PC-9 (cell line): ENCODE measurements around the gene OR4F6. TPM values are rescaled to one million over a fixed set of nuclear protein-coding genes. Genes with fewer than 3 reads are reported as not detected.

Source experiments
- BruUV-seq: library from RNA; stranded (reverse); fragments of 400-500 nt; replicated peaks from 2 replicates; lab custom pipeline; 2021; lab: Mats Ljungman, UMichigan
- CTCF ChIA-PET: fragments of 300-600 bp; sonication (Branson Sonifier 250); formaldehyde crosslinking; loops from one replicate; lab custom pipeline; 2022; ENCODE audit warnings: antibody characterized with exemption; lab: Charles Lee
- POLR2A ChIA-PET: fragments of 300-600 bp; sonication (Branson Sonifier 250); formaldehyde crosslinking; loops from one replicate; lab custom pipeline; 2022; ENCODE audit warnings: antibody characterized with exemption; ENCODE audit not compliant: unreplicated experiment; lab: Charles Lee
- DNase-seq, 2 experiments: peaks; one replicate each; pipeline versions ENCODE4 v3.0.0 to v3.0.0-alpha.2; 2015 to 2022; ENCODE audit warnings: mixed read lengths in 1 of 2
- H2AFZ ChIP-seq: fragments of 200-600 bp; sonication (generic); 2 replicates; pipeline ENCODE4 v1.8.1; 2017; ENCODE audit warnings: antibody characterized with exemption
- H3F3A ChIP-seq: fragments of 200-600 bp; sonication (generic); 2 replicates; pipeline ENCODE4 v1.8.1; 2017; ENCODE audit warnings: antibody characterized with exemption, mild to moderate bottlenecking, low read depth; ENCODE audit not compliant: insufficient read depth
- H3K27ac ChIP-seq: fragments of 200-600 bp; sonication (generic); 2 replicates; pipeline ENCODE4 v1.6.1; 2016; ENCODE audit warnings: mixed run types
- H3K27me3 ChIP-seq: fragments of 200-600 bp; sonication (generic); 2 replicates; pipeline ENCODE4 v1.6.1; 2016; ENCODE audit warnings: low read depth, mixed run types; ENCODE audit not compliant: insufficient read depth
- H3K36me3 ChIP-seq: fragments of 200-600 bp; sonication (generic); 2 replicates; pipeline ENCODE4 v1.6.1; 2016; ENCODE audit warnings: low read depth, mixed run types
- H3K4me1 ChIP-seq: fragments of 200-600 bp; sonication (generic); replicated peaks from 2 replicates; pipeline ENCODE4 v1.6.1; 2016; ENCODE audit warnings: mixed run types; ENCODE audit not compliant: insufficient read depth
- H3K4me2 ChIP-seq: fragments of 200-600 bp; sonication (generic); 2 replicates; pipeline ENCODE4 v1.6.1; 2017; ENCODE audit warnings: mixed run types
- H3K4me3 ChIP-seq: fragments of 200-600 bp; sonication (generic); 2 replicates; pipeline ENCODE4 v1.6.1; 2016; ENCODE audit warnings: mixed run types
- H3K79me2 ChIP-seq: fragments of 200-600 bp; sonication (generic); 2 replicates; pipeline ENCODE4 v1.6.1; 2017; ENCODE audit warnings: low read depth, mixed run types
- H3K9me2 ChIP-seq: fragments of 200-600 bp; sonication (generic); 2 replicates; pipeline ENCODE4 v1.8.1; 2017; ENCODE audit warnings: mild to moderate bottlenecking; ENCODE audit not compliant: insufficient read depth
- H3K9me3 ChIP-seq: fragments of 200-600 bp; sonication (generic); 2 replicates; pipeline ENCODE4 v1.8.1; 2016; ENCODE audit warnings: low read depth; ENCODE audit not compliant: insufficient read depth
- H4K20me1 ChIP-seq: fragments of 200-600 bp; sonication (generic); 2 replicates; pipeline ENCODE4 v1.8.1; 2017; ENCODE audit not compliant: insufficient read depth
- EZH2 ChIP-seq: fragments of 200-600 bp; sonication (generic); IDR thresholded peaks from 2 replicates; pipeline ENCODE4 v1.8.0; 2017; ENCODE audit warnings: antibody characterized with exemption, low read depth
- intact Hi-C: fragments of 100-400 bp; cut with micrococcal nuclease; formaldehyde crosslinking; loops from one replicate; pipeline ENCODE4 v1.10.0; 2022; ENCODE audit not compliant: unreplicated experiment
- total RNA-seq: library from RNA; stranded (reverse); gene quantifications from 2 replicates; pipeline ENCODE4 v1.2.3, GENCODE V29; 2021
- TF ChIP-seq, protein P1 (sequence below): fragments of 200-600 bp; sonication (generic); conservative IDR thresholded peaks from 2 replicates; pipeline ENCODE4 v1.6.1; 2017; ENCODE audit warnings: mixed run types, antibody characterized with exemption, mild to moderate bottlenecking, moderate library complexity

The OR4F6 gene
- total RNA-seq, 1 experiment from 2014 or later, result not detected

- Histone ChIP-seq H3K4me3 (no peak overlapping the region), H3K27me3 (peaks cover 8% of the 10 kb centered on the region; the same call in 1 of the 2 replicates), H4K20me1 (no peaks in the 10 kb centered on the region), H3F3A (no peaks in the 10 kb centered on the region), H3K9me2 (no peaks in the 10 kb centered on the region), H3K36me3 (no peaks in the 10 kb centered on the region), H3K9me3 (no peaks in the 10 kb centered on the region), H3K79me2 (no peaks in the 10 kb centered on the region), H2AFZ (no peak overlapping the region), H3K4me1 (no peaks in the 10 kb centered on the region), H3K27ac (no peak overlapping the region), H3K4me2 (no peak overlapping the region)
- TF ChIP-seq, protein P1, sequence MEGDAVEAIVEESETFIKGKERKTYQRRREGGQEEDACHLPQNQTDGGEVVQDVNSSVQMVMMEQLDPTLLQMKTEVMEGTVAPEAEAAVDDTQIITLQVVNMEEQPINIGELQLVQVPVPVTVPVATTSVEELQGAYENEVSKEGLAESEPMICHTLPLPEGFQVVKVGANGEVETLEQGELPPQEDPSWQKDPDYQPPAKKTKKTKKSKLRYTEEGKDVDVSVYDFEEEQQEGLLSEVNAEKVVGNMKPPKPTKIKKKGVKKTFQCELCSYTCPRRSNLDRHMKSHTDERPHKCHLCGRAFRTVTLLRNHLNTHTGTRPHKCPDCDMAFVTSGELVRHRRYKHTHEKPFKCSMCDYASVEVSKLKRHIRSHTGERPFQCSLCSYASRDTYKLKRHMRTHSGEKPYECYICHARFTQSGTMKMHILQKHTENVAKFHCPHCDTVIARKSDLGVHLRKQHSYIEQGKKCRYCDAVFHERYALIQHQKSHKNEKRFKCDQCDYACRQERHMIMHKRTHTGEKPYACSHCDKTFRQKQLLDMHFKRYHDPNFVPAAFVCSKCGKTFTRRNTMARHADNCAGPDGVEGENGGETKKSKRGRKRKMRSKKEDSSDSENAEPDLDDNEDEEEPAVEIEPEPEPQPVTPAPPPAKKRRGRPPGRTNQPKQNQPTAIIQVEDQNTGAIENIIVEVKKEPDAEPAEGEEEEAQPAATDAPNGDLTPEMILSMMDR, result no peak
- TF ChIP-seq EZH2, result no peak
- intact Hi-C loops, result no loop called here
- ChIA-PET CTCF (no interaction called here), POLR2A (no interaction called here)
- no TSS peak for BruUV-seq
- DNase-seq, result no peak
Observed at GRCh38 chr15:101810456-101810855, 7.1 kb downstream of the OR4F6 start.

DNA sequence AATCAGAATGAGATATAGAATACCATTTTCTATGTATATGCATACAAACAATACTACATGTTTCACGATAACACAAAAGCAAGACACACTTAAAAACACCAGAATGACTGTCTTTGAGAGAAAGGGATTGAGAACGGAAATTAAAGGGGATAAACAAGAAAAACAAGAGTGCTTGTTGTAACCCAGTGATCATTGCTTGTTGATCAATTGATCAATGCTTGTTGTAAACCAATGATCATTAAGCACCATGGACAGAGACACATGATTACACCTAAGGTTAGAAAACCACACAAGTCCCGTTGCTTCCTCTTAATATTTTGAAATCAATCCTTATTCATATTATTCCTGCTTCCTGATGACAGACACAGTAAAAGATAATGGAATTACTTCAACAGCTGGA lies 7.6 kb downstream of the OR4F6 start:
- no peaks in the 10 kb centered on the region for H3K9me3 ChIP-seq
- no peaks in the 10 kb centered on the region for H4K20me1 ChIP-seq
- ChIA-PET CTCF (no interaction called here), POLR2A (no interaction called here)
- no peaks in the 10 kb centered on the region for H3F3A ChIP-seq
- no peak overlapping the region for H2AFZ ChIP-seq
- intact Hi-C loops, result no loop called here
- peaks cover 5% of the 10 kb centered on the region; the same call in 1 of the 2 replicates for H3K27me3 ChIP-seq
- TF ChIP-seq EZH2, result no peak
- TF ChIP-seq, protein P1, result no peak
- H3K9me2 ChIP-seq, result no peaks in the 10 kb centered on the region
- H3K4me2 ChIP-seq, result no peak overlapping the region
- no TSS peak for BruUV-seq
- no peaks in the 10 kb centered on the region for H3K79me2 ChIP-seq
- H3K4me3 ChIP-seq, result no peak overlapping the region
- no peak overlapping the region for H3K27ac ChIP-seq
- no peak for DNase-seq
- H3K36me3 ChIP-seq, result no peaks in the 10 kb centered on the region
- no peaks in the 10 kb centered on the region for H3K4me1 ChIP-seq

DNA sequence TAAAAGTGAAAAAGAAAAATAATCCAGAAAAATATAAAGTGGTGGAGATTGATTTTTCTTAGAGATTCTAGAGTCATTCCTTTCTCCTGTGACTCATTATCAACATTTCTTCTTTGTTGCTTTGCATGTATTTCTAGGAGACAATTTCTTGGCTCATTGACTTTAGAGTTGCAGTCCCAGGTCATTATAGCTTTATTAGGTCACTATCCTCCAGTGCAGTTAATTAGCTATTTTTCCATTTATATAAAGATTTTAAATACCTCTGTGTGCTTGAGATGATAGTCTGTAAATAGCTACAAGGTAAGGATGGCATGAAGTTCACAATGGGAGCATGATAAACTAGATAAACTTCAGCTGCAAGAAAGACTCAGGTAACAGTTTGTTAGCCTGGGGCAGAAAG lies 8.6 kb downstream of the OR4F6 start, which contains the start of gene OR4F15:
Gene OR4F15 (plus strand): TSS at position 301 of the 400 bp plus-strand sequence. CDS start 5,985 bp downstream, outside the sequence.
- no peak within 1 kb of the TSS for H3K27ac ChIP-seq
- no peaks in the 10 kb centered on the region for H4K20me1 ChIP-seq
- TF ChIP-seq, protein P1, result no peak
- no peak for TF ChIP-seq EZH2
- H3K4me1 ChIP-seq, result no peaks in the 10 kb centered on the region
- no peak within 1 kb of the TSS for H2AFZ ChIP-seq
- POLR2A ChIA-PET, result no interaction called here
- no peak within 1 kb of the TSS for H3K4me2 ChIP-seq
- no peaks in the 10 kb centered on the region for H3K27me3 ChIP-seq
- no peaks in the 10 kb centered on the region for H3K9me3 ChIP-seq
- CTCF ChIA-PET, result no interaction called here
- BruUV-seq, result no TSS peak
- H3K9me2 ChIP-seq, result no peaks in the 10 kb centered on the region
- H3K79me2 ChIP-seq, result no peaks in the 10 kb centered on the region
- no peaks in the 10 kb centered on the region for H3F3A ChIP-seq
- H3K4me3 ChIP-seq, result no peak within 1 kb of the TSS
- intact Hi-C loops, result no loop called here
- no peak for DNase-seq
- no peaks in the 10 kb centered on the region for H3K36me3 ChIP-seq
